HCT116 (cell line): ENCODE data around the gene HDGFL3. TPM values are rescaled to one million over a fixed set of nuclear protein-coding genes. Genes with fewer than 3 reads are reported as not detected.

Source experiments
- ATAC-seq: fragments of 200-7000 bp; cut with Tn5 transposase; 2 replicates; pipeline ENCODE4 v1.9.1; 2020; ENCODE audit warnings: mild to moderate bottlenecking, moderate library complexity
- BruUV-seq: library from RNA; stranded (reverse); fragments of 400-500 nt; replicated peaks from 2 replicates; lab custom pipeline; 2021; lab: Mats Ljungman, UMichigan
- CTCF ChIA-PET: fragments of 300-600 bp; sonication (Branson Sonifier 250); formaldehyde crosslinking; loops from one replicate; lab custom pipeline; 2021; ENCODE audit warnings: antibody characterized with exemption; lab: Charles Lee
- POLR2A ChIA-PET: fragments of 300-600, 350-600 bp; sonication (Branson Sonifier 250); formaldehyde crosslinking; loops from one replicate; lab custom pipeline; 2021; ENCODE audit warnings: antibody characterized with exemption; lab: Charles Lee
- RAD21 ChIA-PET, 2 experiments: fragments of 300-600 bp; sonication (Branson Sonifier 250); formaldehyde crosslinking; loops; one replicate each; lab custom pipeline; 2023; ENCODE audit warnings: low total read pairs in 2 of 2; ENCODE audit not compliant: uncharacterized antibody in 2 of 2, unreplicated experiment in 2 of 2, low non-redundant PET in 1 of 2; lab: Charles Lee
- DNase-seq: peaks from one replicate; pipeline ENCODE4 v3.0.0-alpha.2; 2010; ENCODE audit warnings: low read depth, low spot score
- H2AFZ ChIP-seq: fragments of 200-600 bp; shearing (Covaris generic), sonication (generic); 2 replicates; pipeline ENCODE4 v1.6.1; 2017; ENCODE audit warnings: low read depth, mixed run types, mixed read lengths, antibody characterized with exemption, low read length; ENCODE audit not compliant: poor library complexity, severe bottlenecking
- H3K27ac ChIP-seq: 2 replicates; pipeline ENCODE4 v1.5.1; 2012; ENCODE audit warnings: low read depth, low read length
- H3K27me3 ChIP-seq: fragments of 200-600 bp; sonication (generic); 2 replicates; pipeline ENCODE4 v1.6.1; 2016; ENCODE audit warnings: mixed run types, low read length, mixed read lengths; ENCODE audit not compliant: insufficient read depth
- H3K36me3 ChIP-seq, 2 experiments: fragments of 200-500 bp in 1 of 2; fragments of 200-600 bp in 1 of 2; sonication (Bioruptor generic) in 1 of 2; sonication (generic) in 1 of 2; 2 replicates each; pipeline versions ENCODE4 v1.5.1 to v1.6.1; 2014 to 2016; ENCODE audit warnings: low read length in 2 of 2, inconsistent platforms in 1 of 2, mixed read lengths in 1 of 2, mixed run types in 1 of 2; ENCODE audit not compliant: insufficient read depth in 2 of 2, control insufficient read depth in 1 of 2
- H3K4me1 ChIP-seq, 2 experiments: fragments of 200-600 bp in 1 of 2; sonication (generic) in 1 of 2; 2 replicates each; pipeline versions ENCODE4 v1.5.1 to v1.6.1; 2012 to 2017; ENCODE audit warnings: low read length in 2 of 2, inconsistent platforms in 1 of 2, mild to moderate bottlenecking in 1 of 2, mixed read lengths in 1 of 2, mixed run types in 1 of 2, moderate library complexity in 1 of 2; ENCODE audit not compliant: insufficient read depth in 2 of 2, control insufficient read depth in 1 of 2
- H3K4me2 ChIP-seq: fragments of 200-600 bp; sonication (generic); 2 replicates; pipeline ENCODE4 v1.6.1; 2017; ENCODE audit warnings: mixed run types, low read length, mixed read lengths
- H3K4me3 ChIP-seq, 2 experiments: fragments of 200-600 bp in 1 of 2; sonication (generic) in 1 of 2; replicated peaks in 1 of 2; 2 replicates each; pipeline ENCODE4 v1.5.1; 2011 to 2016; ENCODE audit warnings: low read length in 2 of 2, control low read depth in 1 of 2, low read depth in 1 of 2, mild to moderate bottlenecking in 1 of 2, mixed read lengths in 1 of 2, mixed run types in 1 of 2
- H3K79me2 ChIP-seq: fragments of 200-600 bp; sonication (generic); 2 replicates; pipeline ENCODE4 v1.6.1; 2017; ENCODE audit warnings: mild to moderate bottlenecking, mixed run types, low read length, moderate library complexity, mixed read lengths; ENCODE audit not compliant: insufficient read depth
- H3K9ac ChIP-seq: fragments of 200-600 bp; sonication (generic); 2 replicates; pipeline ENCODE4 v1.6.1; 2016; ENCODE audit warnings: low read length, mixed read lengths
- H3K9me2 ChIP-seq: fragments of 200-600 bp; sonication (generic), shearing (Covaris generic); 2 replicates; pipeline ENCODE4 v1.6.1; 2017; ENCODE audit warnings: mixed run types, mild to moderate bottlenecking, moderate library complexity; ENCODE audit not compliant: insufficient read depth
- H3K9me3 ChIP-seq, 2 experiments: fragments of 200-500 bp in 1 of 2; fragments of 200-600 bp in 1 of 2; sonication (Bioruptor generic) in 1 of 2; sonication (generic) in 1 of 2; 2 replicates each; pipeline ENCODE4 v1.6.1; 2014 to 2017; ENCODE audit warnings: low read length in 2 of 2, mixed read lengths in 2 of 2, inconsistent platforms in 1 of 2, low read depth in 1 of 2, mild to moderate bottlenecking in 1 of 2, mixed run types in 1 of 2, moderate library complexity in 1 of 2; ENCODE audit not compliant: control insufficient read depth in 1 of 2, insufficient read depth in 1 of 2
- H4K20me1 ChIP-seq: fragments of 200-600 bp; sonication (generic), shearing (Covaris generic); 2 replicates; pipeline ENCODE4 v1.6.1; 2017; ENCODE audit warnings: mixed run types, mild to moderate bottlenecking, moderate library complexity; ENCODE audit not compliant: insufficient read depth
- EZH2phosphoT487 ChIP-seq: fragments of 200-600 bp; IDR thresholded peaks from 2 replicates; pipeline ENCODE4 v1.6.1; 2018; ENCODE audit warnings: antibody characterized with exemption, borderline replicate concordance
- FOSL1 ChIP-seq: IDR thresholded peaks from 2 replicates; pipeline ENCODE4 v1.6.1; 2012; ENCODE audit warnings: low read depth
- POLR2A ChIP-seq: IDR thresholded peaks from 2 replicates; pipeline ENCODE4 v1.7.0; 2011; ENCODE audit warnings: borderline replicate concordance; ENCODE audit not compliant: insufficient read depth, insufficient read length; ENCODE audit errors: extremely low read depth
- RAD21 ChIP-seq: IDR thresholded peaks from 2 replicates; pipeline ENCODE4 v1.6.1; 2012; ENCODE audit warnings: low read depth, mild to moderate bottlenecking
- SIN3A ChIP-seq: IDR thresholded peaks from 2 replicates; pipeline ENCODE4 v1.6.1; 2012; ENCODE audit warnings: low read depth
- TCF7L2 ChIP-seq: IDR thresholded peaks from 2 replicates; pipeline ENCODE4 v1.7.0; 2011; ENCODE audit warnings: borderline replicate concordance, inconsistent platforms; ENCODE audit not compliant: insufficient read depth, insufficient read length; ENCODE audit errors: extremely low read depth
- ZFX ChIP-seq: fragments of 450-650 bp; IDR thresholded peaks from 2 replicates; pipeline ENCODE4 v1.6.1; 2017
- intact Hi-C: fragments of 100-400 bp; cut with micrococcal nuclease; formaldehyde crosslinking; loops from 2 replicates; pipeline ENCODE4 v1.10.0; 2022
- total RNA-seq: library from RNA; stranded (reverse); gene quantifications from one replicate; pipeline ENCODE4 v1.2.1, GENCODE V29; 2021; ENCODE audit not compliant: unreplicated experiment
- TF ChIP-seq, protein P1 (sequence below), 3 experiments: fragments of 200-600 bp in 1 of 3; sonication (generic) in 1 of 3; IDR thresholded peaks in 2 of 3; conservative IDR thresholded peaks in 1 of 3; 2 replicates each; pipeline ENCODE4 v1.5.1; 2012 to 2017; ENCODE audit warnings: low read depth in 2 of 3, low read length in 2 of 3, antibody characterized with exemption in 1 of 3, borderline replicate concordance in 1 of 3, control low read depth in 1 of 3, mild to moderate bottlenecking in 1 of 3, mixed read lengths in 1 of 3, mixed run types in 1 of 3, moderate library complexity in 1 of 3; ENCODE audit not compliant: insufficient read depth in 1 of 3

Gene HDGFL3
- total RNA-seq, 1 experiment from 2014 or later, result 0.64 TPM

DNA sequence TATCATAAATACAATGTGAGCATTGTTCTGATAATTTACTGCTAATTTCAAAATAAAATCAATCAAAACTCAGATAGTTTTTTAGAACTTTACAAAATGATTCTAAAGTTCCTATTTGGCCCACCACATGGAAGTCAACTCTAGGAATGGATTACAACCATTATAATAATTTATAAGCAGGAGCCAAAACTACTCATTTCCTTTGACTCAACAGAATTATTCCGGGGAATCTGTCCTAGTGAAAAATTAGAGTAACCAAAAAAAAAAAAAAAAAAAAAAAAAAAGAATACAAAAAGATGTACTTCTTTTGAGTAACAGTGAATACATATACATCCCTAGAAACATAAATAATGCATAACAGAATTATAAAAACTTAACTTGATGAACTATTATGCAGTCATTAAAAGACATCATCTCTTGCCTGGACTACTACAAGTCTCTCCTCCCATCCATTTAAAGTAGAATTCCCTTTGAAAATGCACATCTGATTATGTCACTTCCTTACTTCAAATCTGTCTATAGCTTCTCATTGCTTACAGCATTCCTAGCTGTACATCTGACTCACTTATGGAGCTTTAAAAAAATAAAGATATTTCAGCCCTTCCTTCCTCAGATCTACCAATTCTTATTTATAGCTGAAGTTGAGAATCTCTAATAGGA is 43.4 kb downstream of the HDGFL3 start:
- Histone ChIP-seq H3K4me3 (no peak overlapping the region), H3K9ac (no peak overlapping the region), H4K20me1 (no peaks in the 10 kb centered on the region), H3K9me2 (no peaks in the 10 kb centered on the region), H3K27me3 (no peaks in the 10 kb centered on the region), H3K9me3 (no peaks in the 10 kb centered on the region), H3K36me3 (no peaks in the 10 kb centered on the region), H3K4me2 (no peak overlapping the region), H2AFZ (no peak overlapping the region), H3K27ac (no peak overlapping the region), H3K4me1 (no peaks in the 10 kb centered on the region), H3K79me2 (no peaks in the 10 kb centered on the region)
- BruUV-seq, result no TSS peak
- ChIA-PET POLR2A (no interaction called here), CTCF (no interaction called here), RAD21 (no interaction called here)
- TF ChIP-seq TCF7L2, result no peak
- TF ChIP-seq, protein P1, sequence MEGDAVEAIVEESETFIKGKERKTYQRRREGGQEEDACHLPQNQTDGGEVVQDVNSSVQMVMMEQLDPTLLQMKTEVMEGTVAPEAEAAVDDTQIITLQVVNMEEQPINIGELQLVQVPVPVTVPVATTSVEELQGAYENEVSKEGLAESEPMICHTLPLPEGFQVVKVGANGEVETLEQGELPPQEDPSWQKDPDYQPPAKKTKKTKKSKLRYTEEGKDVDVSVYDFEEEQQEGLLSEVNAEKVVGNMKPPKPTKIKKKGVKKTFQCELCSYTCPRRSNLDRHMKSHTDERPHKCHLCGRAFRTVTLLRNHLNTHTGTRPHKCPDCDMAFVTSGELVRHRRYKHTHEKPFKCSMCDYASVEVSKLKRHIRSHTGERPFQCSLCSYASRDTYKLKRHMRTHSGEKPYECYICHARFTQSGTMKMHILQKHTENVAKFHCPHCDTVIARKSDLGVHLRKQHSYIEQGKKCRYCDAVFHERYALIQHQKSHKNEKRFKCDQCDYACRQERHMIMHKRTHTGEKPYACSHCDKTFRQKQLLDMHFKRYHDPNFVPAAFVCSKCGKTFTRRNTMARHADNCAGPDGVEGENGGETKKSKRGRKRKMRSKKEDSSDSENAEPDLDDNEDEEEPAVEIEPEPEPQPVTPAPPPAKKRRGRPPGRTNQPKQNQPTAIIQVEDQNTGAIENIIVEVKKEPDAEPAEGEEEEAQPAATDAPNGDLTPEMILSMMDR (IDR thresholded peaks at IDR 0.05 in 2 of 3, conservative IDR thresholded peaks at IDR 0.05 in 1 of 3; ENCODE audit: borderline replicate concordance in 1 of 3, insufficient read depth in 1 of 3, low read depth in 2 of 3, low read length in 2 of 3), result no peak
- TF ChIP-seq FOSL1, result no peak
- TF ChIP-seq POLR2A, result no peak
- no peak for TF ChIP-seq ZFX
- TF ChIP-seq SIN3A, result no peak
- TF ChIP-seq EZH2phosphoT487, result no peak
- TF ChIP-seq RAD21, result no peak
- no peak for DNase-seq
- no peak for ATAC-seq
- intact Hi-C loops, result no loop called here
